Osteoblast (primary cell): ENCODE measurements around the gene ANKS1B. TPM values are rescaled to one million over a fixed set of nuclear protein-coding genes. Genes with fewer than 3 reads are reported as not detected.

Experiments
- DNase-seq: peaks from one replicate; pipeline ENCODE4 v3.0.0; 2011; ENCODE audit warnings: low spot score, mixed read lengths; ENCODE audit not compliant: insufficient read length; ENCODE audit errors: missing footprints
- H2AFZ ChIP-seq: 2 replicates; pipeline ENCODE4 v1.6.0; 2011; ENCODE audit warnings: mild to moderate bottlenecking, low read length
- H3K27ac ChIP-seq: 2 replicates; pipeline ENCODE4 v1.5.1; 2011; ENCODE audit warnings: mild to moderate bottlenecking, low read depth, low read length, moderate library complexity
- H3K27me3 ChIP-seq: 2 replicates; pipeline ENCODE4 v1.6.0; 2012; ENCODE audit warnings: mild to moderate bottlenecking, control low read depth, inconsistent platforms, low read length, moderate library complexity; ENCODE audit not compliant: insufficient read depth
- H3K36me3 ChIP-seq: 2 replicates; pipeline ENCODE4 v1.5.1; 2011; ENCODE audit warnings: mild to moderate bottlenecking, low read length, control low read depth, moderate library complexity; ENCODE audit not compliant: insufficient read depth
- H3K4me1 ChIP-seq: 2 replicates; pipeline ENCODE4 v1.5.1; 2011; ENCODE audit warnings: mild to moderate bottlenecking, low read length, control low read depth, moderate library complexity; ENCODE audit not compliant: insufficient read depth
- H3K4me2 ChIP-seq: 2 replicates; pipeline ENCODE4 v1.6.0; 2011; ENCODE audit warnings: mild to moderate bottlenecking, low read length; ENCODE audit not compliant: insufficient read depth
- H3K4me3 ChIP-seq: fragments of 200-600 bp; sonication (generic); 3 replicates; pipeline ENCODE4 v1.5.1; 2012; ENCODE audit warnings: mild to moderate bottlenecking, low read length, inconsistent platforms; ENCODE audit not compliant: insufficient read depth
- H3K79me2 ChIP-seq: 2 replicates; pipeline ENCODE4 v1.6.0; 2012; ENCODE audit warnings: mild to moderate bottlenecking, low read length, control low read depth, inconsistent platforms; ENCODE audit not compliant: insufficient read depth
- H3K9me3 ChIP-seq: 2 replicates; pipeline ENCODE4 v1.5.1; 2011; ENCODE audit warnings: low read depth, low read length, control low read depth
- H4K20me1 ChIP-seq: 2 replicates; pipeline ENCODE4 v1.6.0; 2012; ENCODE audit warnings: mild to moderate bottlenecking, low read length, control low read depth; ENCODE audit not compliant: insufficient read depth
- CTCF ChIP-seq: IDR thresholded peaks from 2 replicates; pipeline ENCODE4 v1.5.1; 2011; ENCODE audit warnings: mild to moderate bottlenecking, low read depth, low read length, moderate library complexity; ENCODE audit errors: extremely low read depth
- total RNA-seq: library from RNA; depleted of rRNA; stranded (reverse); fragments of >200 nt; gene quantifications from 2 replicates; pipeline ENCODE4 v1.2.3, GENCODE V29; 2012

Gene ANKS1B
- total RNA-seq, 1 donor: 2.2 TPM

GRCh38 chr12:98780261-98780660 lies 1204.5 kb downstream of the ANKS1B start:
- Histone ChIP-seq H3K4me2 (no peak overlapping the region), H3K36me3 (no peaks in the 10 kb centered on the region), H3K27ac (no peak overlapping the region), H3K4me3 (no peak overlapping the region), H3K4me1 (no peaks in the 10 kb centered on the region), H4K20me1 (no peaks in the 10 kb centered on the region), H3K79me2 (no peaks in the 10 kb centered on the region), H3K9me3 (no peaks in the 10 kb centered on the region), H2AFZ (no peak overlapping the region), H3K27me3 (peaks cover 6% of the 10 kb centered on the region)
- DNase-seq: no peak
- TF ChIP-seq CTCF: no peak

GRCh38 chr12:98772818-98773217 lies 1211.9 kb downstream of the ANKS1B start:
- no peaks in the 10 kb centered on the region for H3K79me2 ChIP-seq
- TF ChIP-seq CTCF: no peak
- H3K4me2 ChIP-seq: no peak overlapping the region
- no peaks in the 10 kb centered on the region for H4K20me1 ChIP-seq
- no peaks in the 10 kb centered on the region for H3K4me1 ChIP-seq
- H3K27ac ChIP-seq: no peak overlapping the region
- H3K36me3 ChIP-seq: no peaks in the 10 kb centered on the region
- H3K4me3 ChIP-seq: no peak overlapping the region
- no peak overlapping the region for H2AFZ ChIP-seq
- no peaks in the 10 kb centered on the region for H3K27me3 ChIP-seq
- DNase-seq: no peak
- H3K9me3 ChIP-seq: no peaks in the 10 kb centered on the region

GRCh38 chr12:98771811-98772752 lies 1212.7 kb downstream of the ANKS1B start:
- H3K9me3 ChIP-seq: no peaks in the 10 kb centered on the region
- H2AFZ ChIP-seq: no peak overlapping the region
- H3K4me1 ChIP-seq: no peaks in the 10 kb centered on the region
- no peak overlapping the region for H3K27ac ChIP-seq
- no peaks in the 10 kb centered on the region for H3K36me3 ChIP-seq
- H3K4me3 ChIP-seq: no peak overlapping the region
- no peak overlapping the region for H3K4me2 ChIP-seq
- no peaks in the 10 kb centered on the region for H3K79me2 ChIP-seq
- no peak for TF ChIP-seq CTCF
- no peak for DNase-seq
- no peaks in the 10 kb centered on the region for H3K27me3 ChIP-seq
- no peaks in the 10 kb centered on the region for H4K20me1 ChIP-seq

- Histone ChIP-seq H3K79me2 (no peaks in the 10 kb centered on the region), H3K27me3 (no peaks in the 10 kb centered on the region), H3K4me2 (no peak overlapping the region), H2AFZ (no peak overlapping the region), H3K4me3 (no peak overlapping the region), H4K20me1 (no peaks in the 10 kb centered on the region), H3K9me3 (no peaks in the 10 kb centered on the region), H3K4me1 (no peaks in the 10 kb centered on the region), H3K27ac (no peak overlapping the region), H3K36me3 (no peaks in the 10 kb centered on the region)
- DNase-seq: no peak
- TF ChIP-seq CTCF: no peak
Measured at GRCh38 chr12:98770230-98770629, 1214.5 kb downstream of the ANKS1B start.
